ENCODE data around the gene CLDN4.

GRCh38 chr7:73856941-73857340, 26.1 kb downstream of the CLDN4 start:
- no peak for TF ChIP-seq SP1 (IDR thresholded peaks at IDR 0.05)
- no peak for TF ChIP-seq FOXM1 (IDR thresholded peaks at IDR 0.05; ENCODE audit: borderline replicate concordance)
- no peak for TF ChIP-seq ELF4 (IDR thresholded peaks at IDR 0.05)
- no peak for TF ChIP-seq FOXA1 (IDR thresholded peaks at IDR 0.05)
- no peak for TF ChIP-seq HDGF (IDR thresholded peaks at IDR 0.05; ENCODE audit: borderline replicate concordance)
- no peak for TF ChIP-seq CTBP1 (IDR thresholded peaks at IDR 0.05; ENCODE audit: borderline replicate concordance)
- TF ChIP-seq BHLHE40 (IDR thresholded peaks at IDR 0.05; ENCODE audit: borderline replicate concordance), result no peak
- no peak for TF ChIP-seq FOXK2 (IDR thresholded peaks at IDR 0.05)
- TF ChIP-seq TARDBP (IDR thresholded peaks at IDR 0.05), result no peak
- TF ChIP-seq SUZ12 (IDR thresholded peaks at IDR 0.05), result no peak
- no peak for TF ChIP-seq L3MBTL2 (conservative IDR thresholded peaks at IDR 0.05)
